Activated T-cell treated with anti-CD3 and anti-CD28 coated beads for 48 hours (primary cell): Measurements from ENCODE around the gene PIP4P1.
"Not testable (repeated sequence)": the region's sequence is repeated elsewhere in the genome, so short reads cannot be mapped to it uniquely, and the experiment has no call there.

Experiments
- DNase-seq: peaks from one replicate; pipeline ENCODE4 v3.0.0-alpha.2; 2020; ENCODE audit warnings: low read depth

The PIP4P1 gene

GRCh38 chr14:20476776-20477175 lies 15.5 kb upstream of the PIP4P1 start:
- no peak for DNase-seq

GRCh38 chr14:20472536-20473169 lies 11.4 kb upstream of the PIP4P1 start:
- no peak for DNase-seq

- no peak for DNase-seq
These were observed 9.3 kb upstream of the PIP4P1 start for GRCh38 chr14:20470603-20470901.

GRCh38 chr14:20469890-20470602 lies 8.8 kb upstream of the PIP4P1 start:
- DNase-seq = peak; percentile 48

- peak; percentile 84 for DNase-seq
These were observed 8.1 kb upstream of the PIP4P1 start, which contains the start of gene PNP for GRCh38 chr14:20469242-20469889. TSS of gene PNP (plus strand) at chr14:20469406. CDS start at chr14:20469525, 119 bp downstream.

GRCh38 chr14:20468764-20469241 lies 7.6 kb upstream of the PIP4P1 start:
- no peak for DNase-seq

GRCh38 chr14:20460458-20461224 lies 593 bp downstream of the PIP4P1 start:
- DNase-seq = peak; percentile 21

- no peak for DNase-seq
These were observed 3.0 kb downstream of the PIP4P1 start for GRCh38 chr14:20458031-20458789.

- DNase-seq = no peak
These were observed 4.3 kb downstream of the PIP4P1 start for GRCh38 chr14:20456971-20457370.

- DNase-seq = peak; percentile 16
These were observed 5.6 kb downstream of the PIP4P1 start for GRCh38 chr14:20455355-20456300.

GRCh38 chr14:20454516-20455354 lies 6.5 kb downstream of the PIP4P1 start, which contains the start of the genes APEX1 and OSGEP:
TSS of gene APEX1 (plus strand) at chr14:20455226. CDS start at chr14:20455646, 420 bp downstream.
TSS of gene OSGEP (minus strand) at chr14:20454812. CDS start at chr14:20454683, 129 bp downstream.
- peak; percentile 93 for DNase-seq

GRCh38 chr14:20452831-20453230 lies 8.4 kb downstream of the PIP4P1 start:
- not testable (repeated sequence) for DNase-seq

GRCh38 chr14:20446889-20447288 lies 14.3 kb downstream of the PIP4P1 start:
- no peak for DNase-seq

GRCh38 chr14:20443650-20444049 lies 17.6 kb downstream of the PIP4P1 start:
- not testable (repeated sequence) for DNase-seq

- no peak for DNase-seq
These were observed 19.8 kb downstream of the PIP4P1 start for GRCh38 chr14:20441461-20441860.

GRCh38 chr14:20440882-20441281 lies 20.4 kb downstream of the PIP4P1 start:
- DNase-seq = no peak

- DNase-seq = no peak
These were observed 20.8 kb downstream of the PIP4P1 start for GRCh38 chr14:20440465-20440864.

GRCh38 chr14:20438664-20439063 lies 22.6 kb downstream of the PIP4P1 start:
- DNase-seq = no peak

- no peak for DNase-seq
These were observed 24.9 kb downstream of the PIP4P1 start for GRCh38 chr14:20436363-20436755.
